HG03045 (cell line): ENCODE results near the gene GFER.
"Not testable (repeated sequence)": the region's sequence is repeated elsewhere in the genome, so short reads cannot be mapped to it uniquely, and the experiment has no call there.

ENCODE experiments used
- ATAC-seq: cut with Tn5 transposase; IDR thresholded peaks from one replicate; pipeline ENCODE4 v1.9.1; 2021; ENCODE audit warnings: mild to moderate bottlenecking, moderate library complexity; ENCODE audit not compliant: unreplicated experiment

Gene GFER

GRCh38 chr16:1957434-1958142 is 26.4 kb upstream of the GFER start:
- ATAC-seq = not testable (repeated sequence)

GRCh38 chr16:1958143-1958491 is 25.9 kb upstream of the GFER start:
- ATAC-seq = not testable (repeated sequence)

GRCh38 chr16:1958715-1959268 is 25.2 kb upstream of the GFER start:
- no peak for ATAC-seq

GRCh38 chr16:1959269-1960039 is 24.5 kb upstream of the GFER start, which contains the start of gene NDUFB10:
Gene NDUFB10, plus strand, starts transcription at chr16:1959538. Its CDS starts 87 bp downstream, at chr16:1959625.
- peak; percentile 71 for ATAC-seq

GRCh38 chr16:1960665-1961630 is 23.0 kb upstream of the GFER start:
- no peak for ATAC-seq

GRCh38 chr16:1961651-1962067 is 22.3 kb upstream of the GFER start:
- ATAC-seq = no peak

GRCh38 chr16:1962161-1963153 is 21.5 kb upstream of the GFER start:
- ATAC-seq = not testable (repeated sequence)

GRCh38 chr16:1963806-1964505 is 20.0 kb upstream of the GFER start:
- peak; percentile 5 for ATAC-seq

GRCh38 chr16:1964506-1965395 is 19.2 kb upstream of the GFER start, which contains the start of gene RPS2:
Gene RPS2, minus strand, starts transcription at chr16:1964826. Its CDS starts 201 bp downstream, at chr16:1964625.
- ATAC-seq = peak; percentile 78

GRCh38 chr16:1965396-1966001 is 18.5 kb upstream of the GFER start:
- no peak for ATAC-seq

GRCh38 chr16:1966460-1966859 is 17.5 kb upstream of the GFER start, which contains the start of gene RNF151:
Gene RNF151, plus strand, starts transcription at chr16:1966856. Its CDS starts 26 bp downstream, at chr16:1966882.
- no peak for ATAC-seq

GRCh38 chr16:1968146-1968953 is 15.6 kb upstream of the GFER start:
- no peak for ATAC-seq

GRCh38 chr16:1971796-1972489 is 12.1 kb upstream of the GFER start, which contains the start of gene TBL3:
Gene TBL3, plus strand, starts transcription at chr16:1972053. Its CDS starts 112 bp downstream, at chr16:1972165.
- ATAC-seq = peak; percentile 74

GRCh38 chr16:1972490-1972877 is 11.5 kb upstream of the GFER start:
- ATAC-seq = no peak

GRCh38 chr16:1973461-1974156 is 10.4 kb upstream of the GFER start:
- no peak for ATAC-seq
